Effector memory CD8-positive, alpha-beta T cell (primary cell): Measurements from ENCODE around the gene LINC01488.

ENCODE experiments used
- ATAC-seq: fragments of 150-1000 bp; cut with Tn5 transposase; replicated peaks from 2 replicates; pipeline ENCODE4 v1.10.0; 2021; ENCODE audit warnings: mild to moderate bottlenecking, moderate library complexity
- DNase-seq, 3 experiments: peaks; one replicate each; pipeline ENCODE4 v3.0.0; 2021
- H3K27ac Mint-ChIP-seq, 2 donors: one replicate each; pipeline ENCODE4 v1.8.0; 2022; ENCODE audit warnings: mild to moderate bottlenecking in 2 of 2, mixed read lengths in 2 of 2, moderate library complexity in 2 of 2
- H3K27me3 Mint-ChIP-seq, 2 donors: one replicate each; pipeline ENCODE4 v1.8.0; 2022; ENCODE audit warnings: mixed read lengths in 2 of 2
- H3K36me3 Mint-ChIP-seq: one replicate; pipeline ENCODE4 v1.8.0; 2022; ENCODE audit warnings: mild to moderate bottlenecking, moderate library complexity, mixed read lengths; ENCODE audit not compliant: insufficient read depth
- H3K4me1 Mint-ChIP-seq, 2 donors: one replicate each; pipeline ENCODE4 v1.8.0; 2022; ENCODE audit warnings: low read depth in 2 of 2, mixed read lengths in 2 of 2
- H3K4me3 Mint-ChIP-seq, 2 donors: one replicate each; pipeline ENCODE4 v1.8.0; 2022; ENCODE audit warnings: mild to moderate bottlenecking in 2 of 2, mixed read lengths in 2 of 2, moderate library complexity in 2 of 2
- H3K9me3 Mint-ChIP-seq, 2 donors: one replicate each; pipeline ENCODE4 v1.8.0; 2022; ENCODE audit warnings: mixed read lengths in 2 of 2

LINC01488 gene

DNA sequence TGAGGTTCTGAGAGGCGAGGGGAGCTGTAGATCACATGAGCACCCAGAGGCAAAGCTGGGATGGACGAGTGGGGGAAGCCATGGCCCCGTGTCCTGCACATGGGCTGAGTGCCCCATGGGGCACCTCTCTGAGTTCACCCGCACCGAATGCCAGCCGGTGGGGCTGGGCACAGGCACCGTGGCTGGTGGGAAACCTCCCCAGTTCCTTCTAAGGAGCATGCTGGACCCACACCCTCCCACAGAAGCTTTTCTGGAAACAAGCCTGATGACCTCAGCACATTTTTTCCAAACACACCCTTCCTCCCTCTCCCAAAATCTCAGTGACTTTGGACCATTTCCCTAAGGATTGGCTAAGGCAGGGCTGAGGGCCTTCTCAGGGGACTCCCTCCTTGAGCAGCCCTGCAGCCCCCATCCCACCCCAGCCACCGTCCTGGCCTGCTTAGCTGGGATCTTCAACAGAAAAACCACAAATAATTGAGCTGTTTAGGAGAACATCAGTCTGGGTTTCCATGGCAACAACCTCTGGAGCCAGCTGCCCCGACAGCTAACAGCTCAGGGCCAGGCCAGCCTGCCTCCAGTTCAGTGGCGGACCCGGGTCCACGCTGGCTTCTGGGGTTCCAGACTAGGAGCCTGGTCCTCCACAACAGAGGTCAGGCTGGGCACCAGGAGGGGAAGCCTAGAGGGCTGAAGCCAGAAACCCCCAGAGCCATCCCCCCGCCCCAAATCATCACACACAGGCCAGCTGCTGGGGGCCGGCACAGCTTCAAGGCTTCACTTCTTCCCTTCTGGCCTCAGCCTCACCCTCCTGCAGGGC, 18.1 kb upstream of the LINC01488 start:
- peaks cover 2 to 17% of the 10 kb centered on the region in 2 donors for H3K9me3 Mint-ChIP-seq
- ATAC-seq (no peak), DNase-seq (no peak)
- H3K27ac Mint-ChIP-seq, result no peak overlapping the region
- no peaks in the 10 kb centered on the region for H3K36me3 Mint-ChIP-seq
- H3K27me3 Mint-ChIP-seq, result peaks cover 37 to 70% of the 10 kb centered on the region in 2 donors
- H3K4me3 Mint-ChIP-seq, result no peak overlapping the region
- H3K4me1 Mint-ChIP-seq, result peaks cover 0 to 4% of the 10 kb centered on the region in 2 donors

DNA sequence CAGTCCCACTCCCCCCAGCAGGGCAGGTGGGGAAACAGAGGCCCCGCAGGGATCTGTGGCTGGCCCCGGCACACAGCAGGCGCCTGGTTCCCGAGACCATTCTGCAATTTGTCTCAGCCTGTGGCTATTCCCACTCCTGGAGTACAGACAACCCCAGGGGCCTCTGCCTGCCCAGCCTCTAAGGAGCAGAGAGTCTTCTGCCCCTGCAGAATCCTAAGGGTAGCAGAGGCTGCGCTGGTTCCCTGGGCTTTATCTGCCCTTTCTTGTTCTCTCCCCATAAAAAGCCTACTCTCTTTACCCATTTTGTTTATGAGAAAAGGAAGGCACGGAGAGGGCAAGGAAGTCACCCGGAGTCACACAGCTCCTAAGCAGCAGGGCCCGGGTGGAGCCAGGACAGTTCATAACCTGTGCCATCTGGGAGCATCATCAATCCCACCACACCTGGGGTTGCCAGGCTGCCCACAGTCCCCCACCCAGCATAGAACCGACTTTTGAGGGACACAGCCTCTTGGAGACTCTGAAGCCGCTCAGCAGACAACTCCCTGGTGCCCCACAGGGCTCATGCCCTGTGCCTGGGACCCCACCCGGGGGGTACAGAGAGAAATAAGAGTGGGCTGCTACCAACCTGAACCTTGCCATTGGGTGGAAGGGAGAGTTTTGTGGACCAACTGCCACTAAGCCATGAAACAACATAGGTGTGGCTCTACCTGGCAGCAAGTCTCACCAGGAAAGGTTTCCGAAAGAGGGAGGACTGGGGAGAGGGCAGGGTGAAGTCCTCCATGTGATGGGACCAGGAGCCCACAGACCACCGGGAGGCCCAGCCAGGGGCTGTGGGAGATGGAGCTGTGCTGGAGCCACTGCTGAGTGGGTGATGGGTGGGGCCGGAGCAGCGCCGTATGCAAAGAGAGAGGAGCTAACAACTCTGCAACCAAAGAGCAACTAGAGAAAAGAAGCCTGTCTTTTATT, 17.2 kb upstream of the LINC01488 start:
- peaks cover 0 to 4% of the 10 kb centered on the region in 2 donors for H3K4me1 Mint-ChIP-seq
- H3K4me3 Mint-ChIP-seq, result no peak overlapping the region
- peaks cover 2 to 17% of the 10 kb centered on the region in 2 donors for H3K9me3 Mint-ChIP-seq
- H3K36me3 Mint-ChIP-seq, result no peaks in the 10 kb centered on the region
- no peak for DNase-seq
- H3K27me3 Mint-ChIP-seq, result peaks cover 37 to 79% of the 10 kb centered on the region in 2 donors
- no peak overlapping the region for H3K27ac Mint-ChIP-seq
- no peak for ATAC-seq

DNA sequence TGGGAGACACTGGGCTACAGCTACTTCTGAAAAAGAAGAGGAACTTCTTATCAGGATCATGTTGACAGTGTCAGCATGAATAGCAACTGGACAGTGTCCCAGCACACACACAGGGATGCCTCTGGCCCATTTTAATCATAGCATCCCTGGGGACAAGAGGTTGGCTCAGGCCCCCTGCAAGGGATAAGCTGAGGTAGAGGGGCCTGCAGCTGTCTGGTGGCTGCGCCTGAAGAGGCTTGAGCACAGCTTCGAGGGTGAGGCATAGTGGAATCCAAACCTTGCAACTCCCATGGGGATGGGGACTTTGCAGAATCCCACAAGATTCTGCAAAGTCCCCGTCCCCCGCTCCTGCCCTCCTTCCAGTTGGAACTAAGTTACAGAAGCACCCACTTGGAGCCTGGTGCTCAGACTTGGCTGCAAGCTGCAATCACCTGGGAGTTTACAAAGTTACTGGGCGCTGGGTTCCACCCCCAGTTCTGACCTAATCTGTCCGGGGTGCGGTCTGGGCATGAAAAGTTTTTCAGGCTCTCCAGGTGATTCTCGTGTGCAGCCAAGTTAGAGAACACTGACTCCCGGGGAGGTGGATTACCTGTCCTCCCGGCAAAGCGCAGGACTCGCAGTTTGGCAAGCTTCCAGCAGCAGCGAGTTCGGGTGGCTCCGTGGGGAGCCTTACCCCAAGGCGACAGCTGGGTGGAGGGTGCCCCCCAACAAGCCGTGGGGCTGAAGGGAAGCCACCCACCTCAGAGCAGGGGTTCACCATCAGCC, 16.0 kb upstream of the LINC01488 start:
- Mint-ChIP-seq H3K27me3 (peaks cover 37 to 72% of the 10 kb centered on the region in 2 donors), H3K27ac (no peak overlapping the region), H3K36me3 (no peaks in the 10 kb centered on the region), H3K4me3 (no peak overlapping the region), H3K4me1 (peaks cover 0 to 4% of the 10 kb centered on the region in 2 donors), H3K9me3 (peaks cover 2 to 11% of the 10 kb centered on the region in 2 donors)
- DNase-seq (no peak), ATAC-seq (no peak)

DNA sequence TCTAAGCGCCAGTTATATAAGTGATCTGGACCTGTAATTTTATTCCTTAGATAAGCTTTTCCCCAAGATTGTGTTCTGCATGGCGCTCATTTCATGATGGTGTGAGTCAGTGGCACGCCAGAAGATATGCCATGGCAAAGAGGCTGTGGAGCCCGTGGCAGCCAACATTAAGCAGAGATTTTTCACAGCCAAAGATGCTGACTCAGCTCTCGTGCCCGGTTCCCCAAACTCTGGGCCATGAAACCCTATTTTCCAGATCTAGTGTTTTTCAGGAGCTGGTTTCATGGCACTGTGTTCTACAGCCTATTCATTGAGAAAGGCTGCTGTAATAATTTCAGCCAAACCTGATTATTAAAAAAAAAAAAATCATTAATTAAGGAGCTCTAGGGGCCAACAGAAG, 15.4 kb upstream of the LINC01488 start:
- Mint-ChIP-seq H3K27me3 (peaks cover 31 to 65% of the 10 kb centered on the region in 2 donors), H3K4me3 (no peak overlapping the region), H3K27ac (no peak overlapping the region), H3K36me3 (no peaks in the 10 kb centered on the region), H3K4me1 (peaks cover 0 to 4% of the 10 kb centered on the region in 2 donors), H3K9me3 (peaks cover 2 to 5% of the 10 kb centered on the region in 2 donors)
- DNase-seq, result no peak
- ATAC-seq, result no peak

DNA sequence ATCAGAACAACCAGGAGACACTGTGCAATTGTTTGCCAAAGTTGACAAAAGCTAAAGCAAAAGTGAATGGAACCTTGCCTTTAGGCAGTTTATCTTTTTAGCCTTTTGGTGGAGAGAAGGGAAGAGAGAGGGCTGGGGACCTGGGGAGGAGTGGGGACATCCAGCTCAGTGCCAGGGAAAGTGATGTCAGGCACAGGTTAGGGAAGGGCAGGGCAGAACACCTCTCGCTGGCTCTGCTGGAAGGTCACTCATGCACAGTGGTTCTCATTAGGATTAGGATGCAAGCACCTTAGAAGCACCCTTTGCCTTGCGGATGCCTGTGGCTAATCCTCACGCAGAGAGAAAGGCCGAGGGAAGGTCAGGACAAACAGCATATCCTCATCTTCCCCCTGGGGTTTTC, 14.3 kb upstream of the LINC01488 start:
- Mint-ChIP-seq H3K27ac (no peak overlapping the region), H3K36me3 (no peaks in the 10 kb centered on the region), H3K4me3 (no peak overlapping the region), H3K27me3 (peaks cover 25 to 65% of the 10 kb centered on the region in 2 donors), H3K4me1 (peaks cover 0 to 4% of the 10 kb centered on the region in 2 donors), H3K9me3 (no peaks in the 10 kb centered on the region)
- DNase-seq (no peak), ATAC-seq (no peak)

DNA sequence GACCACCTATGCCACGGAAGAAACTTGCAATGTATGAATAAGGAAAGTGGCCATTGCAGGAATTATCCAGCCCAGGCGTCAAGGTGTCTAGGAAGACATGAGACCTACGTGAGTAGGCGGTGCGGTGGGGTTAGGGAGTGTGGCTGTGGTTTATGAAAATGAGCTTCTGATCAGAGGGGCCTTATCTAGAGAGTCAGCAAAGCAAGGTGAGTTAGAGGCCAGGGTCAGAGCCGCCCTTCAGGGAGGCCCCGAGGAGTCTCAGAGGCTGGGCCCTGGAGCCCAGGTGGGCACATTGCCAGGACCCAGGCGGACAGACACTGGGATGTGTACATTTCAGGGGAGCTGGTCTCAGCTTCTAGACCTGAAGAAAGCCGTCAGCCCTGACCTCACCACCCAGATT, 13.8 kb upstream of the LINC01488 start:
- Mint-ChIP-seq H3K9me3 (no peaks in the 10 kb centered on the region), H3K36me3 (no peaks in the 10 kb centered on the region)
- ATAC-seq, result no peak

DNA sequence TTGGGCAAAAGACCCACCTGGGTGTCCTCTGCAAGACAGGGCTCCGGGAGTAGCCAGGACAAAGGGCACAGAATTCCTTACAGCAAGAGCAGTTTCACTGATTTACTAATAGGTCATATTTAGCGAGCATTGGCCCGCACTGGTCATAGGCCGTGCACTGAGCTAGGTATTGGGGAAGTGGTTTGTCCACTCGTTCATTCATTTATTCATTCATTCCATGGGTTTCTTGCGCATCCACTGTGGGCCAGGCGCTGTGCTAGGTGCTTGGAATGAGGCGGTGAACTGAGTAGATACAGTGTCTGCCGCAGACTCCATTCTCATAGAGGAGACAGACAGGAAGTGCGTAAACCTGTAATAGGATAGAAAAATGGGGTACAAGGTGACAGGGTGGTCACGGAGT, 13.2 kb upstream of the LINC01488 start:
- no peak for ATAC-seq
- no peak overlapping the region for H3K27ac Mint-ChIP-seq

More for the DNA sequence above, 13.8 kb upstream of the LINC01488 start:
- no peak overlapping the region for H3K4me3 Mint-ChIP-seq
- H3K27ac Mint-ChIP-seq, result no peak overlapping the region
- H3K27me3 Mint-ChIP-seq, result peaks cover 21 to 63% of the 10 kb centered on the region in 2 donors
- no peak for DNase-seq
- H3K4me1 Mint-ChIP-seq, result peaks cover 0 to 4% of the 10 kb centered on the region in 2 donors

DNA sequence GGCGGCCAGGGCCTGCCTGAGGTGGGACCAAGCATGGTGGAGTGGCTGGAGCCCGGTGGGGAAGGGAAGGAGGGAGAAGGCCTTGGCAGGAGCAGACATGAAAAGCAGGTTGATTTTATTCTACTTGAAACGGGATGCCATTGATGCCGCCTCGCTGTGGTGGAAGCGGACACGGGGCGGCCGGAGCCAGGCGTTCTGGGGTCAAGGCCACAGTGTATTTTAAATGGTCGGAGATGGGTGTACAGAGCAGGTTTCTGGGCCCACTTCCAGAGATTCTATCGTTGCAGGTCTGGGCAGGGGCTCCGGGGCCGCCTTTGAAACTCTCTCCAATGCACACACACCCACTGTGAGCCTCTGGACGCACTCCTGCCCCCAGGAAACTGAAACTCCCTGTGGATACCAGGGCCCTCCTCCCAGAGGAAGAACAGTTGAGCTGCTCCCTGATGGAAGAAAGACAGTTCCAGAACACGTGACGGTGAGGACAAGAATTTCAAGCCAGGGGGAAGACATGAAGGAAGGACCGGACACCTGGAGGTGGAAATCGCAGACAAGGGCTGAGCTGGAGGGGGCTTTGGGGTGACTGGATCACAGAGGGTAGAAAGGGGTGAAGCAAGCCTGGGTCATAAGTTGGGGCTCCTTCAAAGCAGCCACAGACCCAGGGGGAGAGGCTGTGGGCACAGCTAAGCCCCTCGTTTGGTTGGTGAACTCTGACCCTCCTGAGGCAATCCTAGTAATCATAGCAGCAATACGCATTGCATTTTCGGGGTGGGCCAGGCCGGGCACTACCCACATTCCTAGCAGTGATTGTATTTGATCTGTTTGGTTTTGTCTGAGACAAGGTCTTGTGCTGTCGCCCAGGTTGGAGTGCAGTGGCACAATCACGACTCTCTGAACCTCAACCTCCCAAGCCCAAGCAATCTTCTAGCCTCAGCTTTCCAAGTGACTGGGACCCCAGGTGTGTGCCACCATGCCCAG, 12.3 kb upstream of the LINC01488 start:
- H3K27me3 Mint-ChIP-seq, result peaks cover 15 to 58% of the 10 kb centered on the region in 2 donors
- no peak overlapping the region for H3K4me3 Mint-ChIP-seq
- ATAC-seq (no peak), DNase-seq (no peak)
- no peaks in the 10 kb centered on the region for H3K9me3 Mint-ChIP-seq
- no peaks in the 10 kb centered on the region for H3K36me3 Mint-ChIP-seq
- H3K27ac Mint-ChIP-seq, result no peak overlapping the region
- peaks cover 0 to 4% of the 10 kb centered on the region in 2 donors for H3K4me1 Mint-ChIP-seq

More for the DNA sequence above, 13.2 kb upstream of the LINC01488 start:
- no peak overlapping the region for H3K4me3 Mint-ChIP-seq
- DNase-seq, result no peak
- H3K9me3 Mint-ChIP-seq, result no peaks in the 10 kb centered on the region
- H3K27me3 Mint-ChIP-seq, result peaks cover 19 to 58% of the 10 kb centered on the region in 2 donors
- H3K4me1 Mint-ChIP-seq, result peaks cover 0 to 4% of the 10 kb centered on the region in 2 donors
- no peaks in the 10 kb centered on the region for H3K36me3 Mint-ChIP-seq

DNA sequence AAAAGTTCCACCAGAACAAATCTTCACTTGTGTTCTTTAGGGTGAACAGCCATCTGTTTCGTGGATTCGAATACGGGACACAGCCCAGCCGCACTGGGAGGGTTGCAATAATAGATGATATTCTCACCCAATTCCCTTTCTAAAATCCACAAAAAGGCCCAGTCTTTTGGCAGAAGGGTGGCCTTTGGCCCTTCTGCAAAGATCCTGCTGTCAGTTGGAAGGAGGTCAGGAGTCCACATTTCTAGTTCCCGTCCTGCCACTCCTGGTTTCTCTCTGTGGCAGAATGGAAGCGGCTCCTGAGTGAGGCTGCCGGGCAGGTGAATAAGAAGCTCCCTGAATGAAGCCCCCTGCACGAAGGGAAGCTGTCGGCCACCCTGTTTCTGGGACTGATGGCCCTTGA, 11.2 kb upstream of the LINC01488 start:
- Mint-ChIP-seq H3K27ac (no peak overlapping the region), H3K27me3 (peaks cover 8 to 51% of the 10 kb centered on the region in 2 donors), H3K9me3 (no peaks in the 10 kb centered on the region), H3K4me1 (peaks cover 0 to 4% of the 10 kb centered on the region in 2 donors), H3K36me3 (no peaks in the 10 kb centered on the region), H3K4me3 (no peak overlapping the region)
- ATAC-seq (no peak), DNase-seq (no peak)

DNA sequence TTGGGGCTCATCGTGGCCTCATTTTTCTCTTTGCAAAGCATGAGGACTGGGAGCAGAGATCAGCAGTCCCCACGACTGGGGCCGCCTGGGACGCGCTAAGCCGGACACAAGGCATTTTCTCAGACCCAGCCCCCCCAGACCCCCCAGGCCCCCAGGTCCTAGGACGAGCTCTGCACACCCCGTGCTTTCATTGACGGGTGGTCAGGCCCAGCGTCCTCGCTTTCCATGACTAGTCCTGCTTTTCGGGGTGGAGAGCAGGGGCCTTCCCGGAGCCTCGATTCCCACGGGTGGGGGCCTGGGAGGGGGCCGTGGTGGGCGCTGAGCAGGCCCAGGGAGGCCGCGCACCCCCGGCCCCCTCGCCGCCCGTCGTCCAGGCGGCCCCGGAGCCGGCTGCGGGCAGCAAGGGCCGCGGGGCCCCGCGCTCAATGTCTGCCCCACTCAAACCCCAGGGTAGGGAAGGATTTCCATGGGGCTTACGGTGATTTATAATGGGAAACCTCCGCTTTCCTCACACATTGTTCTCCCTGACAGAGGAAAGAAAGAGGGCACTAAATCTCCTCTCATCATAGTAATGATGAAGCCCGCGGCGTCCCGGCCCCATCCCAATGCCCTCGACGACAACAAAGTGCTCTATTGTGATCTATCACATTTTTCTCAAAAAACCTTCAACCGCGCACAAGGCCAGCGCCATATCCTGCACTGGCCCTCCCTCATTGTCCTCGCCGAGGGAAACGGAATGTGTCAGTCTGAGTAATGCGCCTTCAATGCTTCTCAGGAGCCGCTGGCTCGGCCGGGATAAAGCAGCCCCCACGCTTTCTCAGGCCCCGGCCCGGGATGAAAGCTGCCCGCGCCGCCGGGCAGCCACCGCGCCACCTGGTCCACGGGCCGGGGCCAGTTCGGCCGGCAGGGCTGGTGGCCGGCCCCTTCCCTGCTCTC, 10.4 kb upstream of the LINC01488 start:
- no peak overlapping the region for H3K27ac Mint-ChIP-seq
- no peaks in the 10 kb centered on the region for H3K9me3 Mint-ChIP-seq
- H3K4me3 Mint-ChIP-seq, result no peak overlapping the region
- H3K36me3 Mint-ChIP-seq, result no peaks in the 10 kb centered on the region
- no peak for DNase-seq
- H3K4me1 Mint-ChIP-seq, result peaks cover 0 to 4% of the 10 kb centered on the region in 2 donors
- ATAC-seq, result no peak
- H3K27me3 Mint-ChIP-seq, result peaks cover 8 to 51% of the 10 kb centered on the region in 2 donors

DNA sequence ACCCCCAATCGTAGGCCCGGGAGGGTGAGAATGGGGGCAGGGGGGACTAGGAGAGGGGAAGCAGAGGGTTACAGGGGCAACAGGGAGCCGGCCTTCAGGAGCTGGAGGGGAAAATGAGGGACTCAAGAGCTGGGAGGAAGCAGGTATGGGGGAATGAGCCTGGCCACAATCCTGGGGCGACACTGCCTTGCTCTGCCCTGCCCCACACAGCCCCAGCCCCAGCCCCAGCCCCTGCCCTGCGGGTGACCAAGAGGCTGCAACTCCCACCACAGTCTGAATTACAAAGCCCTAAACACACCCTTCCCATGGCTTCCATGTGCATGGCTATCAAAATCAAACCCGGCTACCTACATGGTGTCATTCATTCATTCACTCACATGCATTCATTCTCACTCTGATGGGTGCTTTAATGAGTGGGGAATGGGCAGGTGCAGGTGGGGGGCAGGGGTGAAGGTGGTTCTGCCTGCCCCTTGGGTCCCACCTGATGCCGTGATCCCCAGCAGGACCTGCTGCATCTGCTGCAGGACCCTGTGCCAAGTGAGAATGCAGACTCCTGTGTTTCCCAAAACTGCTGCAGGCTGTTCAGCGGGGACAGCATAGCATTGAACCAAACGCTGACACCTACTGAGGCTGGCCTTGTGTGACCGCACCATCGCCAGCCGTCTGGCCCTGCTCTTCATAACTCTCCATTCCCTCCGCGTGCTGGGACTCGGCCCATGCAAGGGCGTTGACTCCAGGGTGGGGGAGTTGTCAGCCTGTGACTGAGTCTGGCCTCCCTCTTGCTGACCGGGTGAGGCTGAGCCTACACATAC, 9.5 kb upstream of the LINC01488 start:
- H3K4me1 Mint-ChIP-seq, result peaks cover 0 to 4% of the 10 kb centered on the region in 2 donors
- ATAC-seq (no peak), DNase-seq (no peak)
- H3K27ac Mint-ChIP-seq, result no peak overlapping the region
- H3K4me3 Mint-ChIP-seq, result no peak overlapping the region
- peaks cover 8 to 48% of the 10 kb centered on the region in 2 donors for H3K27me3 Mint-ChIP-seq
- H3K36me3 Mint-ChIP-seq, result no peaks in the 10 kb centered on the region
- H3K9me3 Mint-ChIP-seq, result no peaks in the 10 kb centered on the region
